HG03103 (cell line): ENCODE results near the gene SLC25A13.
"Not testable (repeated sequence)": the region's sequence is repeated elsewhere in the genome, so short reads cannot be mapped to it uniquely, and the experiment has no call there.

ENCODE experiments used
- ATAC-seq: cut with Tn5 transposase; IDR thresholded peaks from one replicate; pipeline ENCODE4 v1.9.1; 2021; ENCODE audit warnings: low read depth; ENCODE audit not compliant: unreplicated experiment

The SLC25A13 gene

DNA sequence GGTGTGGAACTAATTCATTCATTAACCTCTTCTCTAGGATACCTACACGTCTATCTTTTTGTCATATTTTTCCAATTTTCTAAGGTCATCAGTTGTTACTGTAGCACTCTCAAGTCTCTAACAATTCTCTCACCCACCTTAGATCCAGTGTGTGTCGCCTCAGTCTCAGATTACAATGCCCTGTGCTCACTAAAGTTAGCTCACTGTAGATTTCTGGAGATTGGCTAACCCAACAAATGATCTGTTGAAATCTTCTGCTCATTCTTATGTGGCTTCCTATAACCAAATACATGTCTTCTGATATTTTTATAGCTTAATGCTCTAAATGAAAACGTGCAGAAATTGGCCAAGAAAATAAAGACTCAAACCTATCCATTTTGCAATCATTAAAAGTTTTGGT lies 142.6 kb downstream of the SLC25A13 start:
- ATAC-seq: no peak

DNA sequence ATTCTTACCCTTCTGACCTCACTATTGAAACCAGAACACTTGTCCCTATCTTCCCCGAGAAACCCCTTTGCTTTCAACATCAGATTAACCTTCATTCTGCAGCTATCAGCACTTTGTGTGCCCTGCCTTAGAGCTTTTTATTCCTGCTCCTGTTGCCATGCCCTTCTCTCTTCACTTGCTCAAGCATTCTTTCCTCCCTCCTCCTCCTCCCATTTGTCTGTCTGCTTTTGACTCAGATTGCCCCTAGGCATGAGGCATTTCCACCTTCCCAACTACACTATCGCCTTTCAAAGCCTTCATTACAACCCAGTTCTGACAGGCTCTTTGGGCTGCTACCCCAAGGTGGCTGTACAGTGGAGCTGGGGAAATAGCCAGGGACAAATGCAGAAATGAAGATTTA lies 143.3 kb downstream of the SLC25A13 start:
- no peak for ATAC-seq

DNA sequence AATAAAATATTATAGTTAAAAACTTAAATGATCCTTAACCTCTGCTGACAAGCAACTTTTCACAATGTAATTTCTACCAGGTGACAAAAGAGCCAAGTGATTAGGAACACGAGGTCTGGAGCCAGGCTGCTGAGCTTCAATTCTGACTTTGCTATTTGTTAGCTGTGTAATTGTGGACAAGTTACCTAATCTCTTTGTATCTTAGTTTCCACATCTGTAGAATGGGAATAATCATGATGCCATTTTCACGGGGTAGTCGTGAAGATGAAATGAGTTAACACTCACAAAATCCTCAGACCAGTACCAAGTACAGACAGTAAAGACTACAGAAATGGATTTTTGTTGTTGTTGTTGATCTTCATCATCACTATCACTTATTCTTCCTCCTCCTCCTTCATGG lies 144.5 kb downstream of the SLC25A13 start:
- ATAC-seq: no peak

DNA sequence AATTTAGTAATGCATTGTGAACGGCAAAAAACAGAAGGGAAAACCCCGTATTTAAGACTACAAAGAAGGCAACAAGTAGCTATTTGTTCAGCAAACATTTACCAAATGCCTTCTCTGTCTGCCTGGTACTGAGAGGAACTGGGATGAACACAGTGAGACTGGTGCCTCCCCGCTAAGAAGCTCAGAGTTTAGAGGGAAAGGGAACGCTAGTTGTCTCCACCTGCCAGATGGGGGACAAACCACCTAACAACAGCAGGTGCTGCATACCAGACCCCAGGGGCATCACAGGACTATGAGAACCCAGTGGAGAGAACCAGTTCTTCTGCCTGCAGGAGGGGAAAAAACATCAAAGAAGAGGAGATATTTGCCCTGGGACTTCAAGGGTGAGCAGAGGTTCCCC lies 147.1 kb downstream of the SLC25A13 start:
- no peak for ATAC-seq

DNA sequence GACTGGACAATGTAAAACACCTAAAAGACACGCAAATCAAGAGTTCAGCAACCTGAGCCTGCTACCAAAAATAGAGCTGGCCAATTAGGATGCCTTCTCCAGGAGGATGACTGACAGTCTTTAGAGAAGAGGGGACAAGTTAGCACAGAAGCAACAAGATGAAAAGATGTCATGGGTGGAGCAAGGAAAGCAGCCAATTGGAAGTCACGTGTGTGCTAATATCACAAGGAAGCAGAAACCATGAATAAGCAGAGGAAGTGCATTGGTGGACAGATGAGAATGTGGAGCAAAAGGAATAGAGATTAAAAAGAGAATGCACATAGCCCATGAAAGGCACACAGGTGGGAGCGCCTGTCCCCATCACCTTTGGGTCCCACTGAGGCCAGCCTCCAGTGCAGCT lies 148.1 kb downstream of the SLC25A13 start:
- no peak for ATAC-seq

DNA sequence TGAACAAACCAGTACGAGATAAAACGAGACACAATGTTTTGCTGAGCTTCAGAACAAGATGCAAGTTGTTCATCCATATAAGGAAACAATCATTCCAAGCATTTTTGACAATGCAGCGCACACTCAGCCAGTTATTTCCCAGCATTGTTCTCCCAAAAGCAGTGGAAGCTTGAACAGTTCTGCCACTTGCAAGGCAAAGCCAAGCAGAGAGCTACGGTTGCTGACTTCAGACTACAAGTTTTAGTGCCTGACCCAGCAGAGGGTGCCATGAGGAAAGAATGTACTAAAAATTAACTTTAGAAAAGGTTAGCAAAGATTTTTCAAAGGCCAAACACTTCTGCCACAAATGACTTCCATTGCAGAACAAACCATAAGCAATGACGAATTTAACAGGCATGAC lies 152.5 kb downstream of the SLC25A13 start:
- no peak for ATAC-seq

DNA sequence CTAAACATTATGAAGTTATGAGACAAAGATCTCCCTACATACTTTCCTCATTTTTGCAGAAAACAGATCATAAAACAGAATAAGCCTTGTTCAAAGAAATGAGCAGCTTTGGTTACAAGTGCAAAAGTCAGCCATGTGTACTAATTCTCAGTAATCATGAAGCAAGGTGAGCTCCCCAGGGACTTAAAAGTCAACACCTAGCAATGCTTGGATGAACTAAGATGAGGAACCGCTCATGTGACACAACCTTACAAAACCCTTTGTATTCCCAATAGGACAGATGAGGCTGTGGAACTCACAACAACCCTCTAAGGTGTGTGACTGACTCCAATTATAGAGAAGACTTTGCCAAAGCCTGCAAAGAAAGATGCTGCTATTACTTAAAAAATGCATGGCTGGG lies 154.5 kb downstream of the SLC25A13 start:
- peak; percentile 63 for ATAC-seq

DNA sequence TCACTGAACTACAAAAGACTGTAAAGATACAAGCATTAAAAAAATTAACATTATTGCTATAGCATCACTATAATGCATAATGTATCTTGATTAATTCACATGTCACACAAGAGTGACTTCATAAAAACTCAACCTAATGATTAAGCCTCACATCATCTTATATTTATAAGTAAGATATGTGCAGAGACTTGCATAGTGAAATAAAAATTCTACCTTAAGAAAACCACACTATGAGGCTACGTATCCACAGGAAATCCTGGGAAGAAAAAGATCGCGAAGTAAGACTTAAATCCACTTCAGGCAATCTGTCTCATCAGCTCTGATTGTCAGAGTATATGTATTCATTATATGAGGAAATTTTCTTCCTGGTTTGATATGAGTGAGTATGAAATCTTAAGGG lies 160.0 kb downstream of the SLC25A13 start:
- ATAC-seq: no peak

DNA sequence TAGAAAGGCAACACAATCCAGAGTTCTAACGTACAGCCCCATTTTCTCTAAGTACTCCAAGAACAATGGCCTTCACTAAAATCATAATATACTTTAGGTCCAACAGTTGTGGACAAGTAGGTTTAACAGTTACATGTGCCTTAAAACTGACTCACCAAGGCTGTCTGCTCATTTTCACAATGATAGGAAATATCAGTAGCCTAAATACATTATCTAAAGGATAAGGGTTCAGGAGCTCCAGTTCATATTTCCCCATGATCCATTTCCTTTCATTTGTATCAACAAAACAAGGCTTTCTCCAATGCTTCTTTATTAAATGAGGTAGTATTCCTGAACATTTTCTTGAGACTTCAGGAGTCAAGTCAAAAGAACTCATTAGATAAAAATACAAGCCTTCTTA lies 164.0 kb downstream of the SLC25A13 start:
- no peak for ATAC-seq

DNA sequence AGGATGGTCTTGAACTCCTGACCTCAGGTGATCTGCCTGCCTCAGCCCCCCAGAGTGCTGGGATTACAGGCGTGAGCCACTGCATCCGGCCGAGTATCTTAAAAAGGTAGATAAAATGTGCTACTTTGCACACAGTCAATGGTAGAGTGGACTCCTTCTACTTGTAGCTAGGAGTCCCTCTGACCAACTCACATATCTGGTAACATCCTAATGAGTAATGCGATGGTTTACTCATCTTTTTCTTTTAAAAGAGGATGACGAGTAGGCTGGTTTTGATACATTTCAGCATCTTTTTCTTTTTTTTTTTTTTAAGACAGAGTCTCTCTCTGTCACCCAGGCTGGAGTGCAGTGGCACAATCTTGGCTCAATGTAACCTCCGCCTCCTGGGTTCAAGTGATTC lies 167.4 kb downstream of the SLC25A13 start:
- ATAC-seq: not testable (repeated sequence)

DNA sequence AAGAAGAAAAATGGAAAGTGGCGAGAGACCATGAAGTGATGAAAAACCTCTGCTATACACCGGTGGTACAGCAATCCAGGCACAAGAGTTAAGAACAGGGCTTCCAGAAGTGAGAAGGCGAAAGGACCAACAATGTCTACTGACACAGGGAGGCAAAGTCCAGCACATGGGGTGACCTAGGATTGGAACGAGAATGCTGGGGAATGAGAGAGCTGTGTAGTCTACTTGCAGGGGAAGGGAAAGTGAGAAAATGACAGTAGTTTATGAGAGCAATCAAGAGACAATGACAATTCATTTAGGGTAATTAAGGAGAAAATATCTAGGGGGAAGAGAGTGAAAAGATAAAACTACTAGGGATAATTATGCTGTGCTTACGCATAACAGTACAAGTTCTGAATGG lies 169.2 kb downstream of the SLC25A13 start:
- ATAC-seq: no peak

DNA sequence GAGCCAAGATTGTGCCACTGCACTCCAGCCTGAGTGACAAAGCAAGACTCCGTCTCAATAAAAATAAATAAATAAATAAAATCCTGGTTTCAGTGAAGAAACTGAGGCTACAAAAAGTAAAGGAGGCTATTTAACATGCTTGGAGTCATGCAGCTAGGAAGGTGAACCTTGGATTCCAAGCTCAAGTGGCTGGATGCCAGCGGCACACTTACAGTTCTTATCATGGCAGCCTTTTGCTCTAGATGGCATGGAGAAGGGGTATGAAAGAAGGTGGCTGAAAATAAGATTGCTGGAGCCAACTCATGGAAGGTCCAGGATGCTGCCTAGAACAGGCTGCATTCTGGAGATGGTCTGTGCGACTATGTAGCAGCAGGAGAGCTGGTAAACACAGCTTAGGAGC lies 170.0 kb downstream of the SLC25A13 start:
- no peak for ATAC-seq

DNA sequence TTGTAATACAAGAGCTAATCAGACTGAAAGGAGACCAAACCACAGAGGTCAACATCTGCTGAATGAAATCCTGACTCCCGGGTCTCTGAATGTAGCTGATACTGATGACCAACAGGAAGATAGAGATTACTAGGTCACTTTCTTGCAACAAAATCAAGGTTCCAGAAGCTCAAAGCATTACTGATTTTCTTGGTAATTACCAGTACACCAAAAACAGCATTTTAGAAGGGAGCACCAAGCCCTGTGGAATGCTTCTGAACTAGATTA lies 177.7 kb downstream of the SLC25A13 start:
- ATAC-seq: no peak

DNA sequence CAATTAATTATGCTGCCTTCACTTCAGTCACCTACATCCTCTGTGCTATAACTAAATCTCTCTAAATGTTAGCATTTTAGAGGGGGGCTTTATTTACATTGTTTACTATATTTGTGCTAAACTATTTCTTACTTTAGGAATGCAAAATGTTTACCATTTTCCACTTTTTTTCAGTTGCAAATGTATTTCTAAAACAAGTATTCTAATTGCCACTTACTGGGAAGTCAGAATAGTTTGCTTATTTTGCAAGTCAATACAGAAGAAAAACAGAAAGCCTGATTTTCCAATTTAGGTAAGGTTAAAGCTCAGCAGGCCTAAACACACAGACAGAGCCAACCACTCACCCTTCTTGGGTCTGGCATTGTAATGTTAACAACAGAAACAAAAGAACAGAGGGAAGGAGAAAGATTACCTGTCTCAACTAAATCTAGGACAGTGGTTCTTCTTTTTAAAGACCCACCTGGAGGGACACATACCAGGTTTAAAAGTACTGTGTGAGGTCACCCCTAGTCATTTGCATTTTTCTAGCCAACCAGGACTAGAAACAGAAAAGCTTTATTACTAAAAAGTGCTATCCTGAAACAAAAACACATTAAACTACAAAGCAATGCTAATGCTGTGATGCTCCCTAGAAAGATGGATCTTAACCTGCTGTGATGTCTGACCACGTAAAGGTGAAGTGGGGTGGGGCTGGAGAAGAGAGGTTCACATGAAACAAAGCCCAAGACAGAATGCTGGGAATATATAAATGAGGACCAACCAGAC lies 178.2 kb downstream of the SLC25A13 start:
- ATAC-seq: no peak

DNA sequence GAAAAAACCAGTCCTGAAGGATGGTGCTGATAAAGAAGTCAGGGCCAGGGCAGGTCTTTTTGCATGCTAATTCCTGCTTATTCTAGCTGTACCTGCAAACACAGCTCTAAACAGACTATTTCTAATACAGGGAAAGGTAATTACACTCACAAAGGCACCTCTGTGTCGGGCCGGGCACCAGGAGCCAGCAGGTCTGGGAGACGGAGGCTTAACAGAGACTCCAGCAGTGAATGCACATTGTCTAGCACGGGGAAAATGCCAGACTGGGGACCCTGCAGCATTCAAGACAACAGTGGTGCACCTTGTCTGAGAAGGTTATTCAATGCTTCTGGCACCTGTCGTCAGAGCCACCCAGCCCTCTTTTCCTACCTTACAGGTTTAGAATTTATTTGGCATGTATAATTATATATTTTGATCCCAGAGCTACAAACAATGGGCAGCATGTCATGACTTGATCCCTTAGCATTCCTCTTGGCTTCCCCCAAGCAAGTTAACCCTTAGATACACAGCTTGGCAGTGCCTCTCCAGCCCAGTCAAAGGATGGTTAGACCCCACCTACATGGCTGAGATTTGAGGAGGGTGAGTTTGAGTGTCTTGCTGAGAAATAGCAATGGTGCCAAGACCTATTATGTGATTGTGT lies 185.2 kb downstream of the SLC25A13 start:
- no peak for ATAC-seq

DNA sequence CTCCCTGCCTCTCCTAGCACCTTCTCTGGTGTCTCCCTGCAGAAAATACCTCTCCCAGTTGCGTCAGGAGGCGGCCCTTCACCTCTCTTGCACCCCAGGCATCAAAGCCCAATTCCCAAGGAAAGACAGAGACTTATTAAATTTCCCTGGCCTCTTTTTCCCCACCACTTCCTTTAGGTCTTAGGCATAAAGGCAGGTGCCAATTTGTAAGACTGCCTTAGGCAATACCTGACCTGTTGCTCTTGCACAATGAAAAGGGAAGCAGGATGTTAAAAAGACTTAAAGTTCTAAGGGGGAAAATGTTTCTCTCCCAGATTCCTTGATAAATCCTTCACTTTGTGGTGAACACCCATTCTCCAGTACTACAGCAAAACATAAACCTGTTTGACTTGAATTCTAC lies 186.7 kb downstream of the SLC25A13 start:
- ATAC-seq: no peak

DNA sequence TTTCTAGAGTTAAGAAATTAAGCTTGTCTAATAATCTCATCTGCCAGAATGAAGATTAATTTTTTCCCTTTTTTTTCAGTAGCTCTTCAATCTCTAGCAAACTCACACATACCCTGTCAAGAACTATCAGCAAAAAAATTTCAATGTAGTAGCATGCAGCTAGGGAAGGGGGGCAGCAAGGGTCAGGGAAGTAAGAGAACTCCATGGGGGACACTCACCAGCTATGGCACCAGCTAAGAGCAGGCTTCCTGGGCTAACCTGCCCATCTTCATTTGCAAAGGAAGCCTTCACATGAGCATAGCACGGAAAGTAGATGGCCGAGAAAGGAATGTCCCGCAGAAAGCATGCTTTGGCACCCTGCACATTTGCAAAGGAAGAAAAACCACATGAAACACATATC lies 190.4 kb downstream of the SLC25A13 start:
- ATAC-seq: no peak

DNA sequence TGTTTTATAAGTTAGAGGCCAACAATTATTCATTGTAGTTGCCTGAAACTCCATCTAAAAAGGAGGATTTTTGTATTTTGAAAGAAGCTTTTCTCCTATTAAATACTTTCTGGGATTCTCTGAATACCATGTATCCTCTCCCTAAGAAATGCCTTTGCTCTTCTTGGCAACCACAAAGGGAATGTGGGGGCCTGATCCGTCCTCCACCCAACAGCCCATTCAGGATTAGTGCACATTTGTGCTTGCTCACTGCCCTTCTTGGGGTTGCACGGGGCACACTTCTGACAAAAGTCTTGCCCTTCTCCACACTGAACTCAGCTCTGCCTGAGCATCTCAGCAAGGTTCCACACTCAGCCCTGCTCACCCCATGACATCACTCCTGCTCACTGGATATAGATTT lies 194.2 kb downstream of the SLC25A13 start:
- ATAC-seq: no peak

DNA sequence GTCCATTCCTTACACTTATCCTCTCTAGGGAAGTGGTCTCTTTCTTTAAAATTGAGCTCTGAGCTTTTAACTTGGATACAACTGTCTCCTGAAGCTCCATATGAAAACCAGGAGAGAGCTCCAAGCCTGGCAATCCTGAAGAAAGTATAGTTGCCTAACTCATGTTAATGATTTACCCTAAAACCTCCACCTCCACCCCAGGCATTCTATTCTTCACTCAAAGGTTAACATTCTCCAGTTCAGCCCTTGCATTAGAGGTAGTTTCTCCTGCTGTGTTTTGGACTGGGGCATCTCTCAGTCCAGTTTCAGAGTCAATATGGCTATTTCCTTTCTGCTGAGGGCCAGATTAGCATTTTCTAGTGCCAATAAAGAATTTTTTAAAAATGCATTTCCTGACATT lies 195.5 kb downstream of the SLC25A13 start:
- ATAC-seq: no peak

DNA sequence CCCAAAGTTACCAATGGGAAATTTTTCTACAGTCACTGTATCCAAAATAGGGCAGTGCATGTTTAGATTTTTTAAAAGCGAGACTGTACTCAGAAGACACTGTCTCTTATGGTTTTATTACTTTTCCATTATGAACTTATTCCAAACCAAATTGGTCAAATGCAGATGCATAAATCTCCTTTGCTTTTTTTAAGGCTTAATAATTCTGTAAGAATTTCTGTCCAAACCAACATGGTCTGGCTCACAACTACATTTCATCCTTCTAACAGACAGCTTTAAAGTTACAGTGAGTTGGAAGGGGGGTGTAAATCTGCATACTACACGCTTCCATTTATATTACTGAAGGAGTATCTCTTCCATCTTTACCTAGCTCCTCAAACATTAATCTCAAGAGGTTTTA lies 199.2 kb downstream of the SLC25A13 start:
- ATAC-seq: no peak

DNA sequence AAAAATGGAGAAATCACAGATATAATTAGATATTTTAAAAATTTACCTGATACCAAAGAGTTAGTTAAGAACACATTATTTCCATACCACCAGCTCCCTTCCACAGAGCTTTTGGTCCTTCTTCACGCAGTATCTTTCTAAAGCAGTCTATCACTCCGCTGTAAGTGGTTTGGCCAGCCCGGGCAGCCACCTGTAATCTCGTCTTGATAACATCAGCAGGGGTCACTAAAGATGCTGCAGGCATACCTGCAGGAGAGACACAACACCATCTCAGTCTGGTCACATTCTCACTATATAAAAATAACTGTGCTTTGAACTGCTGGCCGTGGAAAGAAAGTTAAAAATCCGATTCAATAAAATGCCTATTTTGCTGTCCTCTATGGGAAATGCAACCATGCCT lies 200.1 kb downstream of the SLC25A13 start:
- ATAC-seq: no peak

DNA sequence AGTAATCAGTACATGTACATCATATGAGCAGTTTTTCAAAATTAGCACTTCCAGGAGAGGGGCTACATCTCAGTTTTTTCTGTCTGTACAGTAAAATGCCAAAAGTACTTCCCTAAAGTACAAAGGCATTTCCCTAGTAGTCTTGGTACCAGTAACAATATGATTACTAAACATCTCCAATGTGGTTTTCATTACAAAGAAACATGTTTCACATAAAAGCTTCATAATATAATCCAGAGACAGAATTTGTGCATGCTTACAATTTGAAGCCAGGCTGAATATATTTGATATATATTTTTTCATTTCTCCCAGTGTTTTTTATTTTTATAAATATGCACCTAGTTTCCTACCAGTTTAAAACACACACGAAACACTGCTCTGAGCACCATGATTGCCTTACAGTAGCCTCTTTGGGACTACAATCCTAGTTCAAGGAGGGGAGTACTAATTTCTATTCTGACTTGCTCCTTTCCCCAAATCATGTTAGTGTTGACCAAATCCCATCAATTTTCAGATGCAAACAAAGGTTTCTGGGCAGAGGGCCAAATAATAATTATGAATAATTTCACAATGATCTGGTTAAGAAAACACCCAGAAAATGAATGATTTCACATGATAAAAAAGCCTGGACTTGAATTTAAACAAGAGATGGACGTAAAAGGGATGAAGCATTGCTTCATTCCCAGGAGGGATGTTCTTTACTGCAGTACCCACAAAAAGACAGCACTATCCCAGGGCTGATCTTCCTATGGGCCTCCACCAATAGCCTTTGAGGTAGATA lies 201.3 kb downstream of the SLC25A13 start:
- ATAC-seq: no peak
